GM18519 (cell line): ENCODE data around the gene EVL.

ENCODE experiments used
- ATAC-seq: cut with Tn5 transposase; IDR thresholded peaks from one replicate; pipeline ENCODE4 v1.9.1; 2021; ENCODE audit warnings: mild to moderate bottlenecking, moderate library complexity; ENCODE audit not compliant: unreplicated experiment, low FRiP score

Gene EVL

GRCh38 chr14:100122481-100123223, 57.4 kb downstream of the EVL start:
- no peak for ATAC-seq

- no peak for ATAC-seq
Observed at GRCh38 chr14:100123618-100124017, 58.4 kb downstream of the EVL start.

- no peak for ATAC-seq
Observed at GRCh38 chr14:100124551-100125088, 59.4 kb downstream of the EVL start.

- no peak for ATAC-seq
Observed at GRCh38 chr14:100126401-100126800, 61.2 kb downstream of the EVL start.

GRCh38 chr14:100127853-100128455, 62.7 kb downstream of the EVL start:
- no peak for ATAC-seq

- ATAC-seq: no peak
Observed at GRCh38 chr14:100128688-100129087, 63.5 kb downstream of the EVL start.

- ATAC-seq: no peak
Observed at GRCh38 chr14:100129161-100129589, 64.0 kb downstream of the EVL start.

- ATAC-seq: no peak
Observed at GRCh38 chr14:100130521-100130920, 65.3 kb downstream of the EVL start.

GRCh38 chr14:100131181-100131580, 66.0 kb downstream of the EVL start:
- ATAC-seq: no peak

GRCh38 chr14:100132161-100132902, 67.1 kb downstream of the EVL start:
- ATAC-seq: no peak

- ATAC-seq: no peak
Observed at GRCh38 chr14:100132903-100133510, 67.8 kb downstream of the EVL start.

- no peak for ATAC-seq
Observed at GRCh38 chr14:100134586-100134985, 69.4 kb downstream of the EVL start.

- no peak for ATAC-seq
Observed at GRCh38 chr14:100135073-100135472, 69.9 kb downstream of the EVL start.

- ATAC-seq: no peak
Observed at GRCh38 chr14:100135784-100136183, 70.6 kb downstream of the EVL start.

GRCh38 chr14:100137173-100137572, 72.0 kb downstream of the EVL start:
- no peak for ATAC-seq

GRCh38 chr14:100138082-100138787, 73.0 kb downstream of the EVL start:
- ATAC-seq: no peak

- ATAC-seq: no peak
Observed at GRCh38 chr14:100138955-100139354, 73.7 kb downstream of the EVL start.

- ATAC-seq: no peak
Observed at GRCh38 chr14:100140452-100141078, 75.3 kb downstream of the EVL start.

GRCh38 chr14:100141098-100141497, 75.9 kb downstream of the EVL start:
- ATAC-seq: no peak
